ENCODE data around the gene DNAJC2.
"Not testable (repeated sequence)": the region's sequence is repeated elsewhere in the genome, so short reads cannot be mapped to it uniquely, and the experiment has no call there.

DNA sequence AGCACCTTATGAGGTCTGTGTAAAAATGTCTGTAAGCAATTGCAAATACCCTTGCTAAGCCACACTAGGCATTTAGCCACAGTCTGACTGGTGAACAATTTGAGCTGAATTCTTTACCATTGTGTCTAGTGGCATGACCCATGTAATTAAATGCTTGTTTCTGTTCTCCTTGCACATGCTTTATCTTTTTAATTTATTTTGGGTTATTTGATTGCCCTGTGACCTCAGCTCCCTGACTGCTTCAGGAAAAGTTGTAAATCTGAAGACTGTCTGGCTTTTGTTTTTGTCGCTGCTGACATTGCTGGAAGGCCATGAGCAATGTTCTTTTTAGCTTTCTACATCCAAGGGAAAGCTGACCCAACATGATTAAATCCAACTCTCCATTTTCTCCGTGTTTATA is 78.3 kb downstream of the DNAJC2 start:
- TF ChIP-seq, protein P1, sequence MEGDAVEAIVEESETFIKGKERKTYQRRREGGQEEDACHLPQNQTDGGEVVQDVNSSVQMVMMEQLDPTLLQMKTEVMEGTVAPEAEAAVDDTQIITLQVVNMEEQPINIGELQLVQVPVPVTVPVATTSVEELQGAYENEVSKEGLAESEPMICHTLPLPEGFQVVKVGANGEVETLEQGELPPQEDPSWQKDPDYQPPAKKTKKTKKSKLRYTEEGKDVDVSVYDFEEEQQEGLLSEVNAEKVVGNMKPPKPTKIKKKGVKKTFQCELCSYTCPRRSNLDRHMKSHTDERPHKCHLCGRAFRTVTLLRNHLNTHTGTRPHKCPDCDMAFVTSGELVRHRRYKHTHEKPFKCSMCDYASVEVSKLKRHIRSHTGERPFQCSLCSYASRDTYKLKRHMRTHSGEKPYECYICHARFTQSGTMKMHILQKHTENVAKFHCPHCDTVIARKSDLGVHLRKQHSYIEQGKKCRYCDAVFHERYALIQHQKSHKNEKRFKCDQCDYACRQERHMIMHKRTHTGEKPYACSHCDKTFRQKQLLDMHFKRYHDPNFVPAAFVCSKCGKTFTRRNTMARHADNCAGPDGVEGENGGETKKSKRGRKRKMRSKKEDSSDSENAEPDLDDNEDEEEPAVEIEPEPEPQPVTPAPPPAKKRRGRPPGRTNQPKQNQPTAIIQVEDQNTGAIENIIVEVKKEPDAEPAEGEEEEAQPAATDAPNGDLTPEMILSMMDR (conservative IDR thresholded peaks at IDR 0.05; ENCODE audit: low read depth, low read length) = not testable (repeated sequence)
- TF ChIP-seq EZH2 (IDR thresholded peaks at IDR 0.05; ENCODE audit: low read length, unreplicated experiment); EZH2phosphoT487 (IDR thresholded peaks at IDR 0.05; ENCODE audit: borderline replicate concordance, low read length): not testable (repeated sequence)

All from PC-3 (cell line).